GM12874 (cell line): ENCODE results near the gene TMC2.
A peak's percentile ranks its signal among the peaks of the same experiment; 100 is the strongest.

Experiments used
- CTCF ChIP-seq: IDR thresholded peaks from 2 replicates; pipeline ENCODE4 v1.5.1; 2011; ENCODE audit warnings: low read depth, mild to moderate bottlenecking, control low read depth, low read length, moderate library complexity; ENCODE audit not compliant: insufficient read depth

The TMC2 gene

GRCh38 chr20:2672446-2672845, 136.1 kb downstream of the TMC2 start:
- no peak for TF ChIP-seq CTCF

- TF ChIP-seq CTCF = no peak
Measured at GRCh38 chr20:2673453-2673852, 137.1 kb downstream of the TMC2 start.

- TF ChIP-seq CTCF = no peak
Measured at GRCh38 chr20:2680046-2680445, 143.7 kb downstream of the TMC2 start.

- TF ChIP-seq CTCF = no peak
Measured at GRCh38 chr20:2687514-2687913, 151.1 kb downstream of the TMC2 start.

GRCh38 chr20:2688041-2688591, 151.7 kb downstream of the TMC2 start:
- peak; percentile 59; the same call in 1 of the 2 replicates for TF ChIP-seq CTCF

GRCh38 chr20:2690213-2690612, 153.8 kb downstream of the TMC2 start:
- TF ChIP-seq CTCF = no peak

GRCh38 chr20:2690718-2691117, 154.3 kb downstream of the TMC2 start:
- no peak for TF ChIP-seq CTCF
